SJCRH30 (cell line): ENCODE measurements around the gene EPS8L1. TPM values are rescaled to one million over a fixed set of nuclear protein-coding genes. Genes with fewer than 3 reads are reported as not detected.

Experiments used
- DNase-seq, 2 experiments: peaks; one replicate each; pipeline ENCODE4 v3.0.0-alpha.2; 2015 to 2020
- H3K27ac ChIP-seq: fragments of 250-450 bp; sonication (Bioruptor Pico); 2 replicates; pipeline ENCODE4 v1.5.1; 2020; ENCODE audit warnings: mild to moderate bottlenecking, moderate library complexity
- H3K27me3 ChIP-seq: fragments of 250-450 bp; sonication (Bioruptor Pico); 2 replicates; pipeline ENCODE4 v1.5.1; 2020; ENCODE audit warnings: mild to moderate bottlenecking, moderate library complexity
- H3K36me3 ChIP-seq: fragments of 250-450 bp; sonication (Bioruptor Pico); 2 replicates; pipeline ENCODE4 v1.5.1; 2020; ENCODE audit warnings: mild to moderate bottlenecking, moderate library complexity
- H3K4me1 ChIP-seq: fragments of 250-450 bp; sonication (Bioruptor Pico); 2 replicates; pipeline ENCODE4 v1.5.1; 2020; ENCODE audit warnings: mild to moderate bottlenecking, moderate library complexity
- H3K4me3 ChIP-seq: fragments of 250-450 bp; sonication (Bioruptor Pico); 2 replicates; pipeline ENCODE4 v1.5.1; 2020; ENCODE audit warnings: mild to moderate bottlenecking, moderate library complexity
- H3K9me3 ChIP-seq: fragments of 250-450 bp; sonication (Bioruptor Pico); replicated peaks from 2 replicates; pipeline ENCODE4 v1.5.1; 2020; ENCODE audit warnings: mild to moderate bottlenecking, moderate library complexity
- total RNA-seq: library from RNA; depleted of rRNA; stranded (reverse); fragments of >200 nt; shearing (Covaris generic); gene quantifications from 2 replicates; pipeline ENCODE4 v1.2.3, GENCODE V29; 2014

Gene EPS8L1
- total RNA-seq, 1 experiment from 2014 or later, result 1.4 TPM

GRCh38 chr19:55080968-55081769 lies 5.5 kb downstream of the EPS8L1 start:
- H3K27ac ChIP-seq, result no peak overlapping the region
- H3K9me3 ChIP-seq, result no peaks in the 10 kb centered on the region

DNA sequence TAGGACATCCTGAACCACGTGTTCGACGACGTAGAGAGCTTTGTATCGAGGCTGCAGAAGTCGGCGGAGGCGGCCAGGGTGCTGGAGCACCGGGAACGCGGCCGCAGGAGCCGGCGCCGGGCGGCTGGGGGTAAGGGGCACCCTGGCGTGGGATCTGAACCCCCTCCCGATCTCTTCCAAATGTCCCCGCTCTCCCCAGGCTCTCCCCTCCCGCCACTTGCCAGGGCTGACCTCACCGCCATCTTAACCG lies 6.0 kb downstream of the EPS8L1 start:
- Histone ChIP-seq H3K4me3 (no peak overlapping the region), H3K9me3 (no peaks in the 10 kb centered on the region), H3K36me3 (no peaks in the 10 kb centered on the region), H3K27ac (no peak overlapping the region), H3K4me1 (no peaks in the 10 kb centered on the region), H3K27me3 (no peaks in the 10 kb centered on the region)
- DNase-seq, result no peak

More at GRCh38 chr19:55080968-55081769, 5.5 kb downstream of the EPS8L1 start:
- Histone ChIP-seq H3K36me3 (no peaks in the 10 kb centered on the region), H3K4me3 (no peak overlapping the region), H3K27me3 (no peaks in the 10 kb centered on the region), H3K4me1 (no peaks in the 10 kb centered on the region)
- no peak for DNase-seq

GRCh38 chr19:55082020-55082851 lies 6.6 kb downstream of the EPS8L1 start:
- no peak overlapping the region for H3K27ac ChIP-seq
- no peaks in the 10 kb centered on the region for H3K36me3 ChIP-seq
- DNase-seq, result no peak
- H3K27me3 ChIP-seq, result no peaks in the 10 kb centered on the region
- no peaks in the 10 kb centered on the region for H3K9me3 ChIP-seq
- H3K4me1 ChIP-seq, result no peaks in the 10 kb centered on the region
- H3K4me3 ChIP-seq, result no peak overlapping the region

DNA sequence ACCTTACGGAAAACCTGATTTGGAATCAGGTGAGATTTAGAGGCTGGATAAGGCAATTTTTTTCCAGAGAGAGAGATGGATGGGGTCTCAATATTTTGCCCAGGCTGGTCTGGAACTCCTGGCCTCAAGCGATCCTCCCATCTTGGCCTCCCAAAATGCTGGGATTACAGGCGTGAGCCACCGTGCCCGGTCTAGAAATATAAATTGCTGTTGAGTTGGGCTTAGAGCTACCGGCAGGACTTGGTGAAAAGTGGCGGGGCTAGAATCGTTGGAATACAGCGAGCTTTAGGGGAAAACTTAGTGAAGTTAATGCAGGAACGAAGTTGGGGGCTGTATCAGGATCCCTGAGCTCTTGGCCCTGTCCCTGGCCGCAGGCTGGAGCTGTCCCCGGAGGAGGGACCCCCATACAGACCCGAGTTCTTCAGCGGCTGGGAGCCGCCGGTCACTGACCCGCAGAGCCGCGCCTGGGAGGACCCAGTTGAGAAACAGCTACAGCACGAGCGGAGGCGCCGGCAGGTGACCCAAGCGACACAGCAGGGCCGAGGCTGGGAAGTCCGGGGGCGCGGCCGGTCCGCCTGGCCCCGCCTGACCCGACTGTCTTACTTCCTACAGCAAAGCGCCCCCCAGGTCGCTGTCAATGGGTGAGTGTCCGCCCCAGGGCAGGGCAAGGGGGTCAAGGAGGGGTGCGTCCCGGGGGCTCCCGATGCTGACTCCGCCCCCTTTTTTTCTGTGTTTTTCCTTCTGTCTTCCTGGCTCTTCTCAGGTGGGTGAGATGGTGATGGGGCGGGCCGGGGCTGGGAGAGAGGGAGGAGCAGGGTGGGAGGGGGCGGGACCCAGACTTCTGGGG lies 7.6 kb downstream of the EPS8L1 start:
- Histone ChIP-seq H3K4me1 (no peaks in the 10 kb centered on the region), H3K36me3 (no peaks in the 10 kb centered on the region), H3K9me3 (no peaks in the 10 kb centered on the region), H3K27ac (no peak overlapping the region), H3K4me3 (no peak overlapping the region), H3K27me3 (no peaks in the 10 kb centered on the region)
- DNase-seq, result no peak

- no peak for DNase-seq
- Histone ChIP-seq H3K4me1 (no peaks in the 10 kb centered on the region), H3K4me3 (no peak overlapping the region), H3K9me3 (no peaks in the 10 kb centered on the region), H3K27ac (no peak overlapping the region), H3K27me3 (no peaks in the 10 kb centered on the region), H3K36me3 (no peaks in the 10 kb centered on the region)
Measured at GRCh38 chr19:55084416-55084815, 8.7 kb downstream of the EPS8L1 start.

DNA sequence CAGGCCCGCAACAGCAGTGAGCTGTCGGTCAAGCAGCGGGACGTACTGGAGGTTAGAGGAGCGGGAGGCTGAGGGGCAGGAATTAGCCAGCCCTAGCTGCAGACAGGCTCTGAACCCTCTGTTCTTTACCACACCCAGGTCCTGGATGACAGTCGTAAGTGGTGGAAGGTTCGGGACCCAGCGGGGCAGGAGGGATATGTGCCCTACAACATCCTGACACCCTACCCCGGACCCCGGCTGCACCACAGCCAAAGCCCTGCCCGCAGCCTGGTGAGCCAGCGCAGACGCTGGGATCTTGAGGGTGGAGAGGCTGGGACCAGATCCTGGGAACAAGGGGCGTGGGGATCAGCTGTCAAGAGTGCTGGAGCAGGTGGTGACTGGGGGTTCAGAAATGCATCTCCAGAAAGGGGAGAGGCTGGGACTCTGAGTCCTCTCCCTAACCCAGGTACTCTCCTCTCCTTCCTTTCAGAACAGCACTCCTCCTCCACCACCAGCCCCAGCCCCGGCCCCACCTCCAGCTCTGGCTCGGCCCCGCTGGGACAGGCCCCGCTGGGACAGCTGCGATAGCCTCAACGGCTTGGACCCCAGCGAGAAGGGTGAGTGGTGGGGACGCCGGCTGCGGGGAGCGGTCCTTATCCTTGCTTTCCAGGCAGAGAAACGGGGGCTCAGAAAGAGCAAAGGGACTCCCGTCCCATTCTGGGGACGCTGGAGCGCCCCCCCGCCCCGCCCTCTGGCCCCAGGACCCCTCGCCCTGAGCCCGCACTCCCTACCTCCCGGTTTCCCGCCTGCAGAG lies 10.4 kb downstream of the EPS8L1 start:
- H3K4me1 ChIP-seq, result no peaks in the 10 kb centered on the region
- DNase-seq, result peak in 1 of 2 experiments; percentile 30
- H3K4me3 ChIP-seq, result peak overlapping the region; percentile 51
- no peaks in the 10 kb centered on the region for H3K9me3 ChIP-seq
- H3K36me3 ChIP-seq, result 0 out of 2 replicates have a peak, but pooled peaks cover under 1% of the 10 kb centered on the region
- no peak overlapping the region for H3K27ac ChIP-seq
- no peaks in the 10 kb centered on the region for H3K27me3 ChIP-seq

DNA sequence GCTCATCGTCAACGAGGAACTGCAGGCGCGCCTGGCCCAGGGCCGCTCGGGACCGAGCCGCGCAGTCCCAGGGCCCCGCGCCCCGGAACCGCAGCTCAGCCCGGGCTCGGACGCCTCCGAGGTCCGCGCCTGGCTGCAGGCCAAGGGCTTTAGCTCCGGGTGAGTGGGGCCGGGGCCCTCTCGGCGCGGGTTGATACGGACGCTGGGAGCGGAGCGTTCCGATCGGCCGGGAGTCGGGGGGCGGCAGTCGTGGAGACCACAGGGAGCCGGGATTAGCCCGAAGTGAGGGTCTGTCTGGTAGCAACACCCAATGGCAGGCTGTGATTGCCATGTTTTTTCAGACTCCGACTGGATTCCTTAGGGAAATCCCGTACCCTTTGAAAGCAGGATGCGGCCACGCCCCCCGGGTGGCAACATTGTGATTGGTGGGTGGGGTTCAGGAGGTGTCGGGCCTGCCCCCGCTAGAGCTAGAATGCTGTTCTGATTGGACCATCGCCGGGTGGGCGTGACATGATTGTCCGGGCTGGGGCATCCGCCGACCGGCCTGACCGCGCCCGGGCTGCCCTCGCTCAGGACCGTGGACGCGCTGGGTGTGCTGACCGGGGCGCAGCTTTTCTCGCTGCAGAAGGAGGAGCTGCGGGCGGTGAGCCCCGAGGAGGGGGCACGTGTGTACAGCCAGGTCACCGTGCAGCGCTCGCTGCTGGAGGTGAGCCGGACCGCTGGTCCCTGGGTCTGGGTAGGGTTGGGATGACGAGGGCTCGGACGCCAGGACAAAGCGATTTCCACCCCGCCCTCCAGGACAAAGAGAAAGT lies 11.3 kb downstream of the EPS8L1 start:
- Histone ChIP-seq H3K9me3 (no peaks in the 10 kb centered on the region), H3K27ac (no peak overlapping the region), H3K36me3 (0 out of 2 replicates have a peak, but pooled peaks cover 3% of the 10 kb centered on the region), H3K4me1 (no peaks in the 10 kb centered on the region), H3K4me3 (peak overlapping the region; percentile 51), H3K27me3 (no peaks in the 10 kb centered on the region)
- DNase-seq, result peak; percentile 77 to 79

GRCh38 chr19:55087542-55087901 lies 11.9 kb downstream of the EPS8L1 start:
- H3K27ac ChIP-seq, result no peak overlapping the region
- H3K36me3 ChIP-seq, result 0 out of 2 replicates have a peak, but pooled peaks cover 3% of the 10 kb centered on the region
- H3K9me3 ChIP-seq, result no peaks in the 10 kb centered on the region
- H3K27me3 ChIP-seq, result no peaks in the 10 kb centered on the region
- peak overlapping the region; percentile 51 for H3K4me3 ChIP-seq
- no peak for DNase-seq
- no peaks in the 10 kb centered on the region for H3K4me1 ChIP-seq

DNA sequence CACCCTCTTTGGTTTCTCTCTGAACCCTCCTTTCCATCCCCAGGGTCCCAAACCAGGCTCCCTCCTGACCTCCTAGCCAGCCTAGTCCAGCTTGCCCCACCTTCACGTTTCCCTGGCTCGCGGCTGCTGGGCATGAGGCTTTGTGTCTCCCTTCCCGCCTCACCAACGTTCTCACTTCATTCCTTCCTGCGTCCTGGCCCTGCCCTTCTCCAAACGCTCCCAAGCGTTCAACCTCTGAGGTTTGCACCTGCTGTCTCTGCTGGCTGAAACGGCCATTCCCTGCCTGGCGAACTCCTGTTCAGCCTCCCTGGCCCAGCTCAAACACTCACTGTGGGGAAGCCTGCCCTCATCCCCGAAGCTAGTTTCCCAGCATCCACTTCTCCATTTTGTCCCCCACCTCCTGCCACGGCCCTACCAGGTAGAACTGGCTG lies 12.4 kb downstream of the EPS8L1 start:
- H3K4me3 ChIP-seq, result no peak overlapping the region
- no peak for DNase-seq
- no peaks in the 10 kb centered on the region for H3K9me3 ChIP-seq
- H3K27ac ChIP-seq, result no peak overlapping the region
- peaks cover 3% of the 10 kb centered on the region; the same call in 1 of the 2 replicates for H3K36me3 ChIP-seq
- H3K4me1 ChIP-seq, result no peaks in the 10 kb centered on the region
- no peaks in the 10 kb centered on the region for H3K27me3 ChIP-seq

- DNase-seq, result peak; percentile 82 to 86
Measured at GRCh38 chr19:55088543-55089341, 13.1 kb downstream of the EPS8L1 start.

DNA sequence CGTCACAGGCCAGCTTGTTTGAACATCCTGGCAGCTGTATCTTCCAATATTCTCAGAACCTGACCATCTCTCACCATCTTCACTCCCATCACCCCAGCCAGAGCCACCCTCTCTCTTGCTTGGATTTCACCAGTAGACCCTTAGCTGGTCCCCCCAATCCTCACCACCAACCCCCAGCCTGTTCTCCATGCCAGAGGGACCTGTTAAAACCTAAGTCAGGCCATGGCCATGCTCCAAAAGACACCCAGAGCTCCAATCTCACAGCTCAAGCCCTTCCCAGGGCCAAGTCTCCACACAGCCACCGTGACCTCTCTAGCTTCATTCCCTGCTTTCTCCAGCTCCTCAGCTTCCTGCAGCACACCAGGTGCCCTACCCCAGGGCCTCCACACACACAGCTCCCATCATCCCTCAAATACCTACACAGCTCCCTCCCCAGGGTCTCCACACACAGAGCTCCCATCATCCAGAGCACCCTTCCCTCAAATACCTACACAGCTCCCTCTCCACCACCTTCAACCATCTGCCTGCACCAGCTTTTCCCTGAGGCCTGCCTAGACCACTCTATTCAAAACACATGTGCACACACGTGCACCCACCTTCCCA lies 13.8 kb downstream of the EPS8L1 start:
- H3K36me3 ChIP-seq, result peaks cover 4% of the 10 kb centered on the region; the same call in 1 of the 2 replicates
- H3K27ac ChIP-seq, result no peak overlapping the region
- no peak overlapping the region for H3K4me3 ChIP-seq
- H3K9me3 ChIP-seq, result no peaks in the 10 kb centered on the region
- no peaks in the 10 kb centered on the region for H3K27me3 ChIP-seq
- H3K4me1 ChIP-seq, result no peaks in the 10 kb centered on the region
- DNase-seq, result no peak

More at GRCh38 chr19:55088543-55089341, 13.1 kb downstream of the EPS8L1 start:
- Histone ChIP-seq H3K9me3 (no peaks in the 10 kb centered on the region), H3K36me3 (peaks cover 3% of the 10 kb centered on the region; the same call in 1 of the 2 replicates), H3K27me3 (no peaks in the 10 kb centered on the region), H3K4me1 (no peaks in the 10 kb centered on the region), H3K4me3 (no peak overlapping the region), H3K27ac (no peak overlapping the region)

GRCh38 chr19:55090564-55090963 lies 14.9 kb downstream of the EPS8L1 start:
- H3K36me3 ChIP-seq, result peaks cover 9% of the 10 kb centered on the region
- H3K4me1 ChIP-seq, result no peaks in the 10 kb centered on the region
- DNase-seq, result no peak
- H3K4me3 ChIP-seq, result no peak overlapping the region
- no peak overlapping the region for H3K27ac ChIP-seq
- H3K27me3 ChIP-seq, result no peaks in the 10 kb centered on the region
- no peaks in the 10 kb centered on the region for H3K9me3 ChIP-seq
